ENCODE data around the gene SYCP1.

GRCh38 chr1:115021145-115021544 lies 166.5 kb downstream of the SYCP1 start:
- TF ChIP-seq, protein P1, sequence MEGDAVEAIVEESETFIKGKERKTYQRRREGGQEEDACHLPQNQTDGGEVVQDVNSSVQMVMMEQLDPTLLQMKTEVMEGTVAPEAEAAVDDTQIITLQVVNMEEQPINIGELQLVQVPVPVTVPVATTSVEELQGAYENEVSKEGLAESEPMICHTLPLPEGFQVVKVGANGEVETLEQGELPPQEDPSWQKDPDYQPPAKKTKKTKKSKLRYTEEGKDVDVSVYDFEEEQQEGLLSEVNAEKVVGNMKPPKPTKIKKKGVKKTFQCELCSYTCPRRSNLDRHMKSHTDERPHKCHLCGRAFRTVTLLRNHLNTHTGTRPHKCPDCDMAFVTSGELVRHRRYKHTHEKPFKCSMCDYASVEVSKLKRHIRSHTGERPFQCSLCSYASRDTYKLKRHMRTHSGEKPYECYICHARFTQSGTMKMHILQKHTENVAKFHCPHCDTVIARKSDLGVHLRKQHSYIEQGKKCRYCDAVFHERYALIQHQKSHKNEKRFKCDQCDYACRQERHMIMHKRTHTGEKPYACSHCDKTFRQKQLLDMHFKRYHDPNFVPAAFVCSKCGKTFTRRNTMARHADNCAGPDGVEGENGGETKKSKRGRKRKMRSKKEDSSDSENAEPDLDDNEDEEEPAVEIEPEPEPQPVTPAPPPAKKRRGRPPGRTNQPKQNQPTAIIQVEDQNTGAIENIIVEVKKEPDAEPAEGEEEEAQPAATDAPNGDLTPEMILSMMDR (IDR thresholded peaks at IDR 0.05): no peak
- TF ChIP-seq POLR2A (IDR thresholded peaks at IDR 0.05) (no peak), POLR2AphosphoS5 (IDR thresholded peaks at IDR 0.05) (no peak)

Measured in transverse colon (tissue), 4 donors.